Measurements from ENCODE around the gene PLBD2.

DNA sequence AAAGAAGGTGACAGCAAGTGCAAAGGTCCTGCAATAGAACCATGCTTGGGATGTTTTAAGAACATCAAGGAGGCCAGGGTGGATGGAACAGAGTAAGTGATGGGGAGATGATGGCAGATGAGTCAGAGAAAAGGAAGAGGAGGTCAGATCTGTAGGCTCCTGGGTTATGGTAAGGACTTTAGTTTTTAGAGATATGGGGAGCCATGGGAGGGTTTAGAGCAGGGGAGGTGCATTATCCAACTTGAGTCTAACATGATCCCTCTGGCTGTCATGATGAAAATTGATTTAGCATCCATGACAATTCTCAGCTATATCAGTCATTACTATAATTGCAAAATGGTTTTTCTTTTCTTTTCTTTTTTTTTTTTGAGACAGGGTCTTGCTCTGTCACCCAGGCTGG, 7.3 kb upstream of the PLBD2 start:
- TF ChIP-seq POLR2A (IDR thresholded peaks at IDR 0.05) (no peak), CTCF (IDR thresholded peaks at IDR 0.05) (no peak)

Data from body of pancreas (tissue), 4 donors.